ENCODE measurements around the gene RBCK1.

RBCK1 gene

GRCh38 chr20:400454-401275 is 7.4 kb upstream of the RBCK1 start:
- DNase-seq: peak; percentile 90

GRCh38 chr20:401682-402495 is 6.2 kb upstream of the RBCK1 start:
- no peak for DNase-seq

GRCh38 chr20:402496-402885 is 5.6 kb upstream of the RBCK1 start:
- no peak for DNase-seq

- no peak for DNase-seq
Measured at GRCh38 chr20:402898-403581, 5.1 kb upstream of the RBCK1 start.

GRCh38 chr20:403582-403957 is 4.5 kb upstream of the RBCK1 start:
- no peak for DNase-seq

GRCh38 chr20:404088-404487 is 4.0 kb upstream of the RBCK1 start:
- no peak for DNase-seq

GRCh38 chr20:406200-407132 is 1.6 kb upstream of the RBCK1 start:
- DNase-seq: no peak

GRCh38 chr20:407133-407952 is 756 bp upstream of the RBCK1 start:
- DNase-seq: peak; percentile 67

- DNase-seq: no peak
Measured at GRCh38 chr20:408843-409696, 971 bp downstream of the RBCK1 start.

- peak; percentile 72 for DNase-seq
Measured at GRCh38 chr20:409697-410559, 1.8 kb downstream of the RBCK1 start.

- no peak for DNase-seq
Measured at GRCh38 chr20:412081-412480, 4.0 kb downstream of the RBCK1 start.

GRCh38 chr20:414161-414560 is 6.1 kb downstream of the RBCK1 start:
- DNase-seq: no peak

GRCh38 chr20:415820-416322 is 7.8 kb downstream of the RBCK1 start:
- no peak for DNase-seq

GRCh38 chr20:416950-417800 is 9.1 kb downstream of the RBCK1 start:
- DNase-seq: no peak

- no peak for DNase-seq
Measured at GRCh38 chr20:417801-418342, 9.8 kb downstream of the RBCK1 start.

- no peak for DNase-seq
Measured at GRCh38 chr20:418858-419365, 10.8 kb downstream of the RBCK1 start.

- no peak for DNase-seq
Measured at GRCh38 chr20:419556-420165, 11.6 kb downstream of the RBCK1 start.

Measured in DMS 273 treated with DMSO at 0.1 percent for 48 hours (cell line).